Stimulated activated naive CD4-positive, alpha-beta T cell (primary cell): ENCODE data around the gene ZNF662.
"Not testable (repeated sequence)": the region's sequence is repeated elsewhere in the genome, so short reads cannot be mapped to it uniquely, and the experiment has no call there.

Source experiments
- DNase-seq, 6 experiments: peaks; one replicate each; lab custom pipeline; 2025; lab: John Stamatoyannopoulos, UW

Gene ZNF662

DNA sequence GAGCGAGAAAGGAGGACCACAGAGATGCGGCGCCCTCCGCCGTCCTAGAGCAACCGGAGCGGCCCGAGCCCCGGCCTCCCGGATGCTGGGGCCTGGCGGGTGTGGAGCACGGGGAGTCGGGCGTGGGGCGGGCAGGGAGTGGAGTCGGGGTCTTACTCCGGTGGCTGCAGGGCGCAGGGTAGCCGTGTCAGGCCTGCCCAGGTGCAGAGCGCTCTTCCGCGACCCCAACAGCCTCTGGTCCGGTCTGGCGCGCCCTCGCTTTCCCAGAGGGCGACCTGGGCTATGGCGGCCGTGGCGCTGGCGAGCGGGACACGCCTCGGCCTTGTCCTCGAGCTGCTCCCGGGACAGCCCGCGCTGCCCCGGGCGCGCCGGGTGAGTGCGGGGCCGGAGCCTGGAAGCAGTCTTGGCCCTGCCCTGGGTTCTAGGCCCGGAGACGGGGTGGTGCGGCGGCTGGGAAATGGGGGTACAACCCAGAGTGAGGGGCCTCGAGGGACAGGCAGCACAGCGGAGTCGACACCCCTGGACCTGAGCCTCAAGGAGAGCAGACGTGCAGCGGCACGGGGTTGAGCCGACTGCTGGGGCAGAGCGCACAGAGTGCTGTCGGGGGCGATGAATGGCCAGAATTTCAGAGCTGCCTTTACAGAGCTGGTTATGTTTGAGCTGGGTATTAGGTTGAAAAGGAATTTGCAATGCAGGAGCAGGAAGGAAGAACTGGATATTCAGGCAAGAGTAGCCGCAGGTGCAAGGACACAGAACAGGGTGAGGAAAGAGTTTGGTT is at the start of gene ZNF662:
ZNF662 (plus strand) TSS at position 73 of the 778 bp plus-strand sequence. CDS start 1,973 bp downstream, outside the sequence.
- DNase-seq, result peak in 3 of 6 experiments; percentile 7 to 44 (median 17)

DNA sequence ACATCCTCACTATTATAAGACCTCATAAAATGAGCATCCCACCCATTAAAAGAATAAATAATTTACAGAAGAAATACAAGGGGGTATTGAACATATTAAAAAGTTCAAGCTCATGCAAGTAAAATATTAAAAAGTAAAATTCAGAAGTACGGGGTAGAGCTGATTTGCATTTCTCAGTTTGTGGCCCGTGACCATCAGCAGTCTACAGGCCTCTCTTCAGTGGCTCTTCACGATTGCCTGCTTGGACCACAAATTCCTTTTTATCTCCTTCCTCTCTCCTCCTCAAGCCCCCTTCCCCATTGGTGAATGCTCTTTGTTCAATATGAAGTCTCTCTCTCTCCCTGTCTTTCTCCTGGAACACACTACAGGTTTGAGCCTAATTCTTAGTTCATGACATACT is 49.4 kb upstream of the ZNF662 start:
- no peak for DNase-seq

DNA sequence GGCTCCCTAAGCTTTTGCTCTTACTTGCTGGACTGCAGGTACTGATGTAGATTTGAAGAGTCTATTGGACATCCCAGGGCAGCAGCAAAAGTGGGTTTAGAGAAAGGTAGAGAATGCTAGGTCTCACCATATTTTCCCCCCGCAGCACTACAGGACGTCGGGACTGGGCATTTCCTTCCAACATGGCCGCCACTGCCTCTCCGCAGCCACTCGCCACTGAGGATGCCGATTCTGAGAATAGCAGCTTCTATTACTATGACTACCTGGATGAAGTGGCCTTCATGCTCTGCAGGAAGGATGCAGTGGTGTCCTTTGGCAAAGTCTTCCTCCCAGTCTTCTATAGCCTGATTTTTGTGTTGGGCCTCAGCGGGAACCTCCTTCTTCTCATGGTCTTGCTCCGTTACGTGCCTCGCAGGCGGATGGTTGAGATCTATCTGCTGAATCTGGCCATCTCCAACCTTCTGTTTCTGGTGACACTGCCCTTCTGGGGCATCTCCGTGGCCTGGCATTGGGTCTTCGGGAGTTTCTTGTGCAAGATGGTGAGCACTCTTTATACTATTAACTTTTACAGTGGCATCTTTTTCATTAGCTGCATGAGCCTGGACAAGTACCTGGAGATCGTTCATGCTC is 41.5 kb upstream of the ZNF662 start:
- DNase-seq, result no peak

DNA sequence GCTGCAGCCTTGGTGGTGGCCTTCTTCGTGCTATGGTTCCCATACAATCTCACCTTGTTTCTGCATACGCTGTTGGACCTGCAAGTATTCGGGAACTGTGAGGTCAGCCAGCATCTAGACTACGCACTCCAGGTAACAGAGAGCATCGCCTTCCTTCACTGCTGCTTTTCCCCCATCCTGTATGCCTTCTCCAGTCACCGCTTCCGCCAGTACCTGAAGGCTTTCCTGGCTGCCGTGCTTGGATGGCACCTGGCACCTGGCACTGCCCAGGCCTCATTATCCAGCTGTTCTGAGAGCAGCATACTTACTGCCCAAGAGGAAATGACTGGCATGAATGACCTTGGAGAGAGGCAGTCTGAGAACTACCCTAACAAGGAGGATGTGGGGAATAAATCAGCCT is 40.7 kb upstream of the ZNF662 start:
- DNase-seq, result no peak

DNA sequence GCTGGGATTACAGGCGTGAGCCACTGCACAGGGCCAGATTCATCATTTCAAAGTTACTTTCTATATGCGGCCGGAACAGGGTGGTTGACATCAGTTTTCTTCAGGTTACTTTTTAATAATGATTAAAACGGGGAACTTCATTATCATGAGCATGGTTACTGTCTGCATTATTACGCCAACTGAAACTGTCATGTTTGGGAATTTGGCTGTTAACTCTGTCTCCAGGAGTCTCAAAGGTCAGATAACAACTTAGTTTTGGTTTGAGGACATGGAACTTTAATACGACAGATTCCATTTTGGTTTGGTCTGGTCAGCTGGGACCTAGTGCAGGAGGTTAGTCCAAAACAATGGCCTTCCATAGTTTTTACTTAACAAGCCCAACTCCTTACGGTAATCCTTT is 38.8 kb upstream of the ZNF662 start:
- no peak for DNase-seq

GRCh38 chr3:42868841-42869240 is 37.1 kb upstream of the ZNF662 start:
- DNase-seq, result no peak

DNA sequence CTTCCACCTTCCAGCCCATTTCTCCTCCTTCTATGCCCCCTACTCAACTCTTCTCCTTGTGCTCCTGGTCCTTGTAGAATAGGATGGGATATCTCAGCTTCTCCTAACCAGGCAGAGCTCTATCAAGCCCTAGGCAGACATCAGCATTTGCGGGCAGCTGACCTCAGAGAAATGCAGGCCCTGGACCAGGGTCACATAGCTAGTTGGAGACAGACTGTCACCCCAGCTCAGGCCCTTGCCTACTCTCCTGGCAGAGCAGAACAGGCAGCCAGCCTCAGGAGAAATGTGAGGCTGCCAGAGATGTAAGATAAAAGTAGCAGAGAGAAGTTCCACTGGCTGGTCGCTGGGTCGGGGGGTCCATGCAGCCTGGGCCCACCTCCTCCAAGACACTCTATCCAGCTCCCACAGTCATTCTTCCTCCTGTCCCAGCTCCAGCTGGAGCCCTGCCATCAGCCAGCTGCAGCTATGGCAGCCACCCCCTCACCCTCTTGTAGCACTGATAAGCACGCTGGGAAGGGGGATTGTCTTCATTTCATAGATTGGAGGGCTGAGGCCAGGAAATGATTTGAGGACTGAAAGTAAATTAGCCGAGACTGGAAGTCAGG is 34.2 kb upstream of the ZNF662 start:
- no peak for DNase-seq

DNA sequence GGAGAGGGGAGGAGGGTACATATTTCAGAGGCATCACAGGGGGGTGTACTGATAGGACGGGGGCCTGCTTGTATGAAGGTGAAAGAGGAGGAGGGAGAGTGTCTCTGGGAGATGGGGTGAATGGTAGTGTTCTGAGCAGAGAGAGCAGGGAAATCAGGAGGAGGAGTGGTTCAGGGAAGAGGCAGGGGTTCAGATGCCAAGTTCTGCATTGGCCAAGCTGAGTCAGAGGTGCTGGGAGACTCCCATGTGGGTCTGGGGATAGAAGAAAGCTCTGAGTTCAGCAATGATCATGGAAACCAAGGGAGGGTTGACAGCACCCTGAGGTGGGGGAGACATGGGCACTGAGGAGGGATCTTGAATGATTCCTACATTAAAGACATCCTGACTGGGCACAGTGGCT is 33.2 kb upstream of the ZNF662 start:
- no peak for DNase-seq

DNA sequence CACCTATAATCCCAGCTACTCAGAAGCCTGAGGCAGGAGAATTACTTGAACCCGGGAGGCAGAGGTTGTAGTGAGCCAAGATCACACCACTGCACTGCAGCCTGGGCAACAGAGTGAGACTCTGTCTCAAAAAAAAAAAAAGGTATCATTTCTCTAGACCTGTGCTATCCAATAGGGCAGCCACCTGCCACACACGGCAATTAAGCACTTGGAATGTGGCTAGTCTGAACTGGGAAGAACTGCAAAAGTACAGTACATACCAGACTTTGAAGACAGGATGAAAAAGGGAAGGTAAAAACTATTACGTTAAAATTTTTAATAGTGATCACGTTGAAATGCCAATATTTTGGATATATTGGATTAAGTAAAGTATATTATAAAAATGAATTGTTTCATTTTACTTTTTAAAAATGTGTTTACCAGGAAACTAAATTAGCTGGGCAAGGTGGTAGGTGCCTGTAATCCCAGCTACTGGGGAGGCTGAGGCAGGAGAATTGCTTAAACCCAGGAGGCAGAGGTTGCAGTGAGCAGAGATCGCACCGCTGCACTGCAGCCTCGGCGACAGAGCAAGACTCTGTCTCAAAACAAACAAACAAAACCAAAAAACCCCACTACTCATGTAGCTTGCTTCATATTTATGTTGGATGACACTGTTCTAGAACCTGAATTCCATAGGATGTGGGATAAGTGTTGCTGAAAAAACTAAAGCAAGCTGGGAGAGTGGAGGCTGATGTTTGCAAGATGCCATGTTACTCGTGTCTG is 32.5 kb upstream of the ZNF662 start:
- no peak for DNase-seq

- DNase-seq, result no peak
These were observed 31.2 kb upstream of the ZNF662 start for GRCh38 chr3:42874749-42875148.

- DNase-seq, result no peak
These were observed 30.4 kb upstream of the ZNF662 start, which contains the start of gene CYP8B1 for GRCh38 chr3:42875325-42876151. CYP8B1 (minus strand) TSS chr3:42875879; CDS start chr3:42875816, 63 bp downstream.

GRCh38 chr3:42876401-42876800 is 29.5 kb upstream of the ZNF662 start:
- no peak for DNase-seq

- no peak for DNase-seq
These were observed 28.8 kb upstream of the ZNF662 start for GRCh38 chr3:42876940-42877720.

DNA sequence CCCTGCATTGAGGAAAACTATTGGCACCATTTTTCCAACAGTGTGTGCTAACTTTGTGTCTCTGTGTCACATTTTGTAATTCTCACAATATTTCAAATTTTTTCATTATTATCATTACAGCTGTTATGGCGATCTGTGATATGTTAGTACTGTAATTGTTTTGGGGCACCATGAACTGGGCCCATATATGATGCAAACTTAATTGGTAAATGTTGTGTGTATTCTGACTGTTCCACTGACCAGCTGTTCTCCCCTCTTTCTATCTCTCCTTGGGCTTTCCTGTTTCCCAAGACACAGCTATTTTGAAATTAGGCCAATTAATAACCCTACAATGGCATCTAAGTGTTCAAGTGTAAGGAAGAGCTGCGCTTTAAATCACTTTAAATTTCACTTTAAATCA is 28.1 kb upstream of the ZNF662 start:
- no peak for DNase-seq

DNA sequence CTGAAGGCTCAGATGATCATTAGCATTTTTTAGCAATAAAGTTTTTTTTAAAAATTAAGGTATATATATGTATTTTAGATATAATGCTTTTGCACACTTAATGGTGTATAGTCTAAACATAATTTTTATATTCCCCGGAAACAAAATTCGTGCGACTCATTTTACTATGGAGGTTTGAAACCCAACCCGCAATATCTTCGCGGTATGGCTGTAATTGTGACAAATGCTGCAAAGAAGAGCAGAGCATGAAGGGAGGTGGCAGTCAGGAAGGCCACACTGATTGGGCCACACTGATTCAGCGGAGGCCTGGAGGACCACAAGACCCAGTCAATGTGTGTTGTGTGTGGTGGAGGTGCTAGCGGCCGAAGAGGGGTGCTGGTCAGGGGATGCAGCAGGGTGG is 25.8 kb upstream of the ZNF662 start:
- DNase-seq, result no peak

DNA sequence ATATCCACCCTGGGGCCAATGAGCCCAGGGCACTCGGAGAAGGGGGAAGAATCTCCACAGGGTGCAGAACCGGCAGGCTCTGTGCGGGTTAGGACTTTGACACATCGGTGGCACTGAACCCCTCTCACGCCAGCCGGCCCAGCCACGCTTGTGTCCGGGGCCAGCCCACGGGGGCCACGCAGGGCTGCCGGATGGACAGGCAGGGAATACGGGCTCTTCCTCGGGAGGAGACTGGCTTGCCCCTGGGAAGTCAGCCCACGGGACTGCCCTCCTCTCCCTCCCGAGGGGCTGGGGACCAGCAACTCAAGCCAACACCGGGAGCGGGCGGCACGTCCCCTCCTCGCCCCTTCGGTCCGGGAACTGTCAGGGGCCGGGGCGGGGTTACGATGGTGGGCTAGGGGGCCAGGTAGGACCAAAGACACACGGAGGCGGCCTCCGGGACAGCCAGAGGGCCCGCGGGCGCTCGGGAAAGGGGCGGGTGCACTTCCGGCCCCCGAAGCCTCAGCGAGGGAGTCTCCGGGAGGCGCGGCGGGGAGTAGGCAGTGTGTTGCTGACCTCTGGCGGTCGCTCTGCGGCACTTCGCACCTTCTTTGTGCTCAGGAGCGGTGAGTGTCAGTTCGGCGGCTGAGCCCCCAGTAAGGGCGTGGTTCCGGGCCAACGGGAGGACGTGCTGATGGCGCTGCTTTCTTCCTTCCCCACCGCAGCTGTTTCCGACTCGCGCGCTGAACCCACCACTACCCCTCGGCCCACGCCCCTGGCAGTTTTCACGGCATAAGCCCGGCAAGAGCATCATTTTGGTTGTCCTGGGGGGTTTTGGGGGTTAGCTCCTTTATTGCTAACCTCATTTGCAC is 25.1 kb upstream of the ZNF662 start:
- peak; percentile 77 to 85 (median 80) for DNase-seq

DNA sequence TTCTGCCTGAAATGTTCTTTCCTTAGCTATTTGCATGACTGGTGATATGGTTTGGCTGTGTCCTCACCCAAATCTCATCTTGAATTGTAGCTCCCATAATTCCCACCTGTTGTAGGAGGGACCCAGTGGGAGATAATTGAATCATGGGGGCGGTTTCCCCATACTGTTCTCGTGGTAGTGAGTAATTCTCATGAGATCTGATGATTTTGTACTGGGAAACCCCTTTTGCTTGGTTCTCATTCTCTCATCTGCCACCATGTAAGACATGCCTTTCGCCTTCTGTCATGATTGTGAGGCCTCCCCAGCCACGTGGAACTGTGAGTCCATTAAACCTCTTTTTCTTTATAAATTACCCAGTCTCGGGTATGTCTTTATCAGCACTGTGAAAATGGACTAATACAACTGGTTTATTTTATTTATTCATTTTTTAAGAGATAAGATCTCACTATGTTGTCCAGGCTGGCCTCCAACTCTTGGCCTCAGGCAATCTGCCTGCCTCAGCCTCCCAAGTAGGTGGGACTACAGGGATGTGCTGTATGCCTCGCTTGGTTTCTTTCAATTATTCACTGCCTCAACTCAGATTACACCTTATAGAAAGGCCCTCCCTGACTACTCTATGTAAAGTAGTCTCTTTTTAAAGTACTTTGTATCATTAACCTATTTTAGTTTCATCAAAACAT is 22.6 kb upstream of the ZNF662 start:
- not testable (repeated sequence) for DNase-seq

GRCh38 chr3:42884324-42884723 is 21.6 kb upstream of the ZNF662 start:
- DNase-seq, result no peak

GRCh38 chr3:42886294-42886822 is 19.6 kb upstream of the ZNF662 start:
- no peak for DNase-seq
